NCI-H226 (cell line): ENCODE measurements around the gene LAT.
"Not testable (repeated sequence)": the region's sequence is repeated elsewhere in the genome, so short reads cannot be mapped to it uniquely, and the experiment has no call there.

Experiments used
- DNase-seq: peaks from one replicate; pipeline ENCODE4 v3.0.0-alpha.2; 2015

LAT gene, protein sequence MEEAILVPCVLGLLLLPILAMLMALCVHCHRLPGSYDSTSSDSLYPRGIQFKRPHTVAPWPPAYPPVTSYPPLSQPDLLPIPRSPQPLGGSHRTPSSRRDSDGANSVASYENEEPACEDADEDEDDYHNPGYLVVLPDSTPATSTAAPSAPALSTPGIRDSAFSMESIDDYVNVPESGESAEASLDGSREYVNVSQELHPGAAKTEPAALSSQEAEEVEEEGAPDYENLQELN

DNA sequence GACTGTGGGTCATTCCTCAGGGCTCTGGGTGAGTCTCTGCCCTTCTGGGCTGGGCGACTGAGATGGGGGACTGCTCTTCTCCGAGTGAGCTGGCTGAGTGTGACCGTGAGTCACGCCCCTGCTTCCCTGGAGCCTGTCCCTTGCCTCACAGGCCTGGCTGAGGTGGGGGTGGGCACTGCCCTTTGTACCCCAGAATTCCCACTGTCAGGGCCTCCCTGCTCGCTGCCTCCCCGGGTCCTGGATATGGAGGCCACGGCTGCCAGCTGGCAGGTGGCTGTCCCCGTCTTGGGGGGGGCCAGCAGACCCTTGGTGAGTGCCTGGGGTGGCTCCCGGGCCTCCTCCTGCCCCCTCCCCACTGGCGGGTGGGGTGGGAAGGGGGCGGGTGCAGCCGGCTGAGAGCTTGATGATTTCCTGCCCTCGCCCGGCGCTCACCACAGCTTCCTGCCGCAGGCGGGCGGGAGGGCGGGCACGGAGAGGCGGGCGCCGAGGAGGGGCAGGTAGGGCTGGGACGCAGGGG lies at the start of gene LAT:
Gene LAT (plus strand): TSS at position 434 of the 517 bp plus-strand sequence. CDS start 366 bp downstream, outside the sequence.
- no peak for DNase-seq

DNA sequence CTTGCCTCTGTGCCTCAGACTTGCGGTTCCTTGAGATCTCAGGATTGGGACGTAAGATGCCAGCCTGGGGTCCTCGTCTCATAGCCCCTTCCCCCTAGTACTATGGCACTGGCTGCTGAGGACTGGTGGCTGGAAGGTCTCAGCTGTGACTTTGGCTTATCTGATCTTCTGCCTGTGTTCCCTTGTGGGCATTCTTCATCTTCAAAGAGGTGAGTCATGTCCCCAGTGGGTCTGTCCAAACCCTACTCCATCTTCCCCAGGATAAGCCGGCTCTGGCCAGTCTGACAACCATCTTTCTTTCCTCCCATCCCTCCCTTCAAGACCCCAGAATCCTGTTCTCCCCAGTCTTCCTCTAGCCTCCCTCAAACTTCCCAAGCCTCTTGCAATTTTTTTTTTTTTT lies 49.5 kb upstream of the LAT start:
- DNase-seq: no peak

DNA sequence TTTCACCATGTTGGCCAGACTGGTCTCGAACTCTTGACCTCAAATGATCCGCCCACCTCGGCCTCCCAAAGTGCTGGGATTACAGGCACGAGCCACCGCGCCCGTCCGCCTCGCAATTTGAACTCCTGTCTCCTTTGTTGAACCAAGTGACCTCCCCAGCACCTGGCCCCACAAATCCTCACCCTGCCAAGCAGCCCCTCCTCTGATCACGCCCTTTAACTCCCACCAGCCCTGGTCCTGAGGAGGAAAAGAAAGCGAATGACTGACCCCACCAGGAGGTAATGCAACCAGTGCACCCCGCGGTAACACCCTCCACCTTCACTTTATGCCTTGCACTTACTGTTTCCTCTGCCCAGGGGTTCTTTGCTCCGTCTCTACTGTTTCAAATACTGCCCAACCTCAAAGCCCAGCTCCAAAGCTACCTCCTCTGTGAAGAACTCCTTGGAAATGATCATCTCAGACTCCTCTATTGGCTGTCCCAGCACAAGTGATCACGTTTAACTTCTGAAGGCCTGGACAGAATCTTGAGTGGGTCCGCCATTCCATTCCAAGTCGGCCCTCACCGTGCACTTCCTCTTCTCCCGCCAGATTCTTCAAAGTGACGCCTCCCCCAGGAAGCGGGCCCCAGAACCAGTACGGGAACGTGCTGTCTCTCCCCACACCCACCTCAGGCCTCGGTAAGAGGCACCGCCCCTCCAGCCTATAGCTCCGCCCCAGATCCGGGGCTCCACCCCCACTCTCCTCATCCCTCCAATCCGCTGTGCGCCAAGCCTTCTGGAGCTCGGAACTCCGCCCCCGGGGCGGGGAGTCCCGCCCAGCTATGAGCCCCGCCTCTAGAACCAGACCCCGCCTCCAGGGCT lies 48.7 kb upstream of the LAT start:
- peak; percentile 64 for DNase-seq

DNA sequence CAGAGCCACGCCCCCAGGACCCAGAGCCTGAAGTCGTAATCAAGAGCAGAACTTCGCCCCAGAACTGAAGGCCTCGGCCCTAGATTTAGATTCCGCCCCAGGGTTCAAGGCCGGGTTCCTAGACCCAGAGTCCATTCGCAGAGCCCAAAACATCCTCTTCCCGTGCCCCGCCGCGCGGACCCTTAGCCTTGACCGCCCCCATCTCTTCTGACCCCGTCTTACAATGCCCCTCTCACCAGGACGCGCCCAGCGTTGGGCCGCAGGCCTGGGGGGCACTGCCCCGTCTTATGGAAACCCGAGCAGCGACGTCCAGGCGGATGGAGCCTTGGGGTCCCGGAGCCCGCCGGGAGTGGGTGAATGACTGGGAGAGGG lies 48.1 kb upstream of the LAT start:
- DNase-seq: no peak

DNA sequence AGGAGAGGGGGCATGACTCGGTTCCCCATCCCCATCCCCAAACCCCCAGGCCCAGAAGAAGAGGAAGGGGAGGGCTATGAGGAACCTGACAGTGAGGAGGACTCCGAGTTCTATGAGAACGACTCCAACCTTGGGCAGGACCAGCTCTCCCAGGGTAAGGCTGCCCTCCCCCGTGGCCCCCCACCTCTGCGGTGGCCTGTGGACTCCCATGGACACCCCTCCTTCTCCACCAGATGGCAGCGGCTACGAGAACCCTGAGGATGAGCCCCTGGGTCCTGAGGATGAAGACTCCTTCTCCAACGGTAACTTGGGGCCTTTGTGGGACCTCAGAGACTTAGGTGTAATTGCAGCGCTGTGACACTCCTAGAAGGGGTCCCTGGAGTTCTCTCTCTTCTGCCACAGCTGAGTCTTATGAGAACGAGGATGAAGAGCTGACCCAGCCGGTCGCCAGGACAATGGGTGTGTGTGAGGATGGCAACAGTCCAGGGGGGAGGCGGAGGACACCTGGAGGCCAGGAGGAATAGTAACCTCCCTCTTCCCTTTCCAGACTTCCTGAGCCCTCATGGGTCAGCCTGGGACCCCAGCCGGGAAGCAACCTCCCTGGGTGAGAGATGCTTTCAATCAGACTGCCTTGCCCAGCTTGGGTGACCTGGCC lies 47.5 kb upstream of the LAT start:
- no peak for DNase-seq

DNA sequence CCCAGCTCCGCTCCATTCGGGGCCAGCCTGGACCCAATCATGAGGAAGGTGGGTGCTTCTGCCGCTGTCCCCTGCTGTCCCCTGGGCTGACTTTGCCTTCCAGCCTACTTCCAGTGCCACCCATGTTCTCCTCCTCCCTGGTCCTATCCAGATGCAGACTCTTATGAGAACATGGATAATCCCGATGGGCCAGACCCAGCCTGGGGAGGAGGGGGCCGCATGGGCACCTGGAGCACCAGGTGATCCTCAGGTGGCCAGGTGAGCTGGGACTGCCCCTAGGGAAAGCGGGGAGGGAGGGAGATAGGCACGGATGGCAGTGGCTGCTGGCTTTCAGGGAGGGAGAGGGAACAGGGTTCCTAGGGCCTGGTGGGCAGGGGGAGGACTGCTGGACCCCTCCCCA lies 46.1 kb upstream of the LAT start:
- DNase-seq: no peak

DNA sequence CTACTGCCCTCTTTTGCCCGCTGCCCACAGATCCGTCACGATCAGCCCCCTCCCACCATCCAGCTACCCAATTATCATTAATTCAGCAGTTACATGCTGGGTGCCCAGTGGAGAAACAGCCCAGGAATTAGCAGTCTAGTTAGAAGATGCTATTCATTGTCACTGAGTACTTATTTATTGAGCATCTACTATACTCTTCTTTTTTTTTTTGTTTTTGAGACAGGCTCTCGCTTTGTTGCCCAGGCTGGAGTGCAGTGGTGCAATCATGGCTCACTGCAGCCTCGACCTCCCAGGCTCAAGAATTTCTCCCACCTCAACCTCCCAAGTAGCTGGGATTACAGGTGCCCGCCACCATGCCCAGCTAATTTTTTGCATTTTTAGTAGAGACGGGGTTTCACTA lies 45.0 kb upstream of the LAT start:
- not testable (repeated sequence) for DNase-seq

DNA sequence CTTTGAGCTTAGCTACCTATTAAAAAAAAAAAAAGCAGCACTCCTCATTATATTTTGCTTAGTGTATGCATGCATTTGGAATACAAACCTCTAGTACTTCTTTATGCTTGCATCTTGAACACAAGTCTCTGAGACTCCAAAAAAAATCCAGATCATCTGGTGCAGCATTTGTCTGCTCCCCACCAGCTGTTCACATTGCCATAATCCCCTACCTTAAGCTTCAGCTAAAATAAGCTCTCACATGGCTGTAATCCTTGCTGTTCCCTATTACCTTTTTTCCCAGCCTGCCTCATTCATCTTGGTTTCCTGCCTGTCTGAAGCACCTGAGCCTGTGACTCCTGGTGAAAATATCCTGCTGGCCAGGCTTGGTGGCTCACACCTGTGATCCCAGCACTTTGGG lies 41.6 kb upstream of the LAT start:
- no peak for DNase-seq

DNA sequence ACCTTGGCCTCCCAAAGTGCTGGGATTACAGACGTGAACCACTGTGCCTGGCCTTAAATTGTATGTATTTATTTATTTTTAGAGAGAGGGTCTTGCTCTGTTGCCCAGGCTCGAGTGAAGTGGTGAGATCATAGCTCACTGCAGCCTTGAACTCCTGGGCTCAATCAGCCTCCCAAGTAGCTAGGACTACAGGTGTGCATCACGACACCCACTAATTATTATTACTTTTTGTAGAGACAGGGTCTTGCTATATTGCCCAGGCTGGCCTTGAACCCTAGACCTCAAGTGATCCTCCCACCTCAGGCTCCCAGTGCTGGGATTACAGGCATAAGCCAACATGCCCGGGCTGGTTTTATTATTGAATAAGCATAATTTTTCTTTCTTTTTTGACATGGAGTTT lies 38.2 kb upstream of the LAT start:
- DNase-seq: no peak

DNA sequence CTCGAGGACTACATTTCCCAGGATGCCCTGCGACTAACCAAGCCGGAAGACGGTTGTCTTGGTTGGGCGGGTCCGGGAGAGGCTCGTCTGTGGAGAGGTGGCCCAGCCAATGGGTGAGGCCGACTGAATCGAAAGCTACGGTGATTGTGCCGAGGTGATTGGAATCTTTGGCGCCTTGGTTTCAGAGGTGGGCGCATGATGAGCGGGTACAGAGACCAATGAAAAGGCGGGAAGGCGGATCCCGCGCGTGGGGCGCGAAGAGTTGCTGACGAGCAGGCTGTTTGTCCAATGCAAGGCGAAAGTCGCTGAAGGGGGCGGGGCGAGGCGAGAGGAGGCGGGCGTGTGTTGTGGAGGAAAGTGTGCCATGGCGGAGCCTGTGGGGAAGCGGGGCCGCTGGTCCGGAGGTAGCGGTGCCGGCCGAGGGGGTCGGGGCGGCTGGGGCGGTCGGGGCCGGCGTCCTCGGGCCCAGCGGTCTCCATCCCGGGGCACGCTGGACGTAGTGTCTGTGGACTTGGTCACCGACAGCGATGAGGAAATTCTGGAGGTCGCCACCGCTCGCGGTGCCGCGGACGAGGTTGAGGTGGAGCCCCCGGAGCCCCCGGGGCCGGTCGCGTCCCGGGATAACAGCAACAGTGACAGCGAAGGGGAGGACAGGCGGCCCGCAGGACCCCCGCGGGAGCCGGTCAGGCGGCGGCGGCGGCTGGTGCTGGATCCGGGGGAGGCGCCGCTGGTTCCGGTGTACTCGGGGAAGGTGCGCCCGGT lies 34.0 kb upstream of the LAT start, which contains the start of gene NFATC2IP:
Gene NFATC2IP (plus strand): TSS at position 290 of the 762 bp plus-strand sequence. CDS start 75 bp downstream, at position 365.
- peak; percentile 100 for DNase-seq

DNA sequence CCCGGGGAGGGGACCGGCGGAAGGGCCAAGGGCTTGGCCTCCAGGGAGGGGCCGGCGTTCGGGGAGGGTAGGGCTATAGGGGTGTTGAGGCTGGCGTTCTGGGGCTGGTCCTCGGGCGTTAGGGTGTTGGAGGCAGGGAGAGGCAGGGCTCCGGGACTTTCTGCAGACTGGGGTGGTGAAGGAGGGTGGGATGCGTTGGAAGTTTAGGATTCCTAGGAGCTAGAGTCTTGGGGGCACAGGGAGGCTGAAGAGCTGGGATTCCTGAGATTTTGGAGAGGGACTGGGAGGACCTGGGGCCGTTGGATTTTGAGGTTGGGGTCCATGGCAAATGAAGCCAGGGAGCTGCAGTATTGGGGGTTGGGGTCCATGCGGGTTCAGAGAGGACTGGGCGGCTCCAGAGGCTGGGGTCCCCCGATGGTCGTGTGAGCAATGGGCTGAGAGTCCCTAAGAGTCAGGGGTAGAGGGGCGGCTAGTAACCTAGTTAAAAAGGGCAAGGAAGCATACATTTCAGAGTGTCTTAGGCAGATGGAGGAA lies 33.4 kb upstream of the LAT start:
- DNase-seq: no peak

DNA sequence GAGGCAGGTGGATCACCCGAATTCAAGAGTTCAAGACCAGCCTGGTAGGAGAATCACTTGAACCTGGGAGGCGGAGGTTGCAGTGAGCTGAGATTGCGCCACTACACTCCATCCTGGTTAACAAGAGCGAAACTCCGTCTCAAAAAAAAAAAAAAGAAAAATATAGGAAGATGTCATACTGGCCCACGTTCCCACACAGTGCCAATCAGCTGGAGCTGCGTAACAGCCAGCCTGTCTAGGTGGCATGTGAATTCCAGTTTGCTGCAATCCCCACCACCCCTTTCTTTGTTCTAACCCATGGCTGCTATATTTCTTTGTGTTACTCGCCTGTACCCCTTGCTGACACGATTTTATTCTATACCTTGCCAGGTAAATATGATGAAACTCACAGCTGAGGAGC lies 26.6 kb upstream of the LAT start:
- DNase-seq: no peak

DNA sequence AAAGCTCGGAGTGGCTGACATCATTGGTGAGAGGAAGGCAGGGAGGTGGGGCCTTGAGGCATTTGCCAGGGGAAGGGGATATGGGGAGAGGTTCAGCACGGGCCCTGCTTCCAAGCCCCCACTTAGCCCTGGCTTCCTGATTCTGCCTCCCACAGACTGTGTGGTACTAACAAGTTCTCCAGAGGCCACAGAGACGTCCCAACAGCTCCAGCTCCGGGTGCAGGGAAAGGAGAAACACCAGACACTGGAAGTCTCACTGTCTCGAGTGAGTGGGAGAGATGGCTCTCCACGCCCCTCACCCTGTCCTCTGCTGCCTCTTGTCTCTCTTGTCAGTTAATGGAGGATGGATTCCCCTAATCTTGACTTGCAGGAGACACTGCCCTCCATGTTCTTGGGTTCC lies 26.0 kb upstream of the LAT start:
- no peak for DNase-seq

DNA sequence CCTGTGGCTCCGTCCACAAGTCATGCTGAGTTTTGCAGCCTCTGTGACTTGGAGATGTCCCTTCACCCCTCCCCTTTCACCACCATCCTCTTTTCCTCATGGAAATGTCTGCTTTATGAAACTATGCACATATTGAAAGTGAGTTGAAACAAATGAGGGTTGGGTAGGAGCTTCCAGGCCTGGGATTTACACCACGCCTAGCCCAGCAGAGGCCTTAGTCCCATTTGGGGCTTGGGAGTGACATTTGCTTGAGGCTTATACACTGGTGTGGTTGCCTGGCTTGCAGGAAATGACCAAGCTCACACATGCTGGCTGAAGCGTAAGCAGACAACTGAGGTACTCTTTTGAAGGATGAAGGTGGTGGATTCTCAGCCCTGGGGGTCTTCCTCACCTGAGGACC lies 20.8 kb upstream of the LAT start:
- DNase-seq: no peak

DNA sequence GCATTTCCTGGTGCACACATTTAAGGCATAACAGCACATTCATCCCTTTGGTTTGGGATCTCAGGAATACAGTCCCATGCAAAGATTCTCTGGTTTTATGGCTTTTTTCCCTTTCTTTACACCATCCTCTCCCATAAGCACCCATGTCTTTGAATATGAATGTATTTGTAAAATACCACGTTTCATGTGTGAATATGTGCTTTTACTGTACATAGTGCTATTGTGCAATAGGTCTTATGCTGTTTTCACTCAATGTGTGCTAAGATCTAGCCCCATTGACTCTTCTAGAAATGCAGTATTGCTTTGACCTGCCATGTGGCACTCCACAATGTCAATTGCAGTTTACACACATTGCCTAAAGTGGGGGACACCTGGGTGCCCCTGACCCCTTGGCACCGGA lies 20.4 kb upstream of the LAT start:
- no peak for DNase-seq

DNA sequence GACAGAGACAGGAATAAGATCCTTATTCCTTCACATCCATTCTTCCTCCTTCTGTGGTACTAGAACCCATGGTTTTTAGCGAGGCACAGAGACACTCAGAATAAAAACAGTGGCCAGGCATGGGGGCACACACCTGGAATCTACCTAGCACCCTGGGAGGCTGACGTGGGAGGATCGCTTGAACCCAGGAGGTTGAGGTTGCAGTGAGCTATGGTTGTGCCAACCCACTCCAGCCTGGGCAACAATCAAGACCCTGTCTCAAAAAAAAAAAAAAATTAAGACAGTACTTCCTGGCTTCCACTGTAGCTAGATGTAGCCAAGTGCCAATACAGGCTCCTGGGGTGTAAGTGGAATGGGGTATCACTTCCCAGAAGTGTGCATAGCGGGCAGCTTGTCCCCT lies 17.7 kb upstream of the LAT start:
- no peak for DNase-seq

DNA sequence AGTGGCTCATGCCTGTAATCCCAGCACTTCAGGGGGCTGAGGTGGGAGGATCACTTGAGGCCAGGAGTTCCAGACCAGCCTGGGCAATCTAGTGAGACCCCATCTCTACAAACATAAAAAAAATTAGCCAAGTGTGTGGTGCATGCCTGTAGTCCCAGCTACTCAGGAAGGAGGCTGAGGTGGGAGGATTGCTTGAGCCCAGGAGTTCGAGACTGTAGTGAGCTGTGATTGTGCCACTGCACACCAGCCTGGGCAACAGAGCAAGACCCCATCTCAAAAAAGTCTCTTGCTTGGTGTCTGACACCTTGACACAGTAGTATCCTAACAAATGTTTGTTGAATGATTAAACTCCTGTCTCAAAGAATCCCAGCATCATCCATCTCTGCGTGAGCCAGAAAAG lies 15.2 kb upstream of the LAT start:
- not testable (repeated sequence) for DNase-seq

DNA sequence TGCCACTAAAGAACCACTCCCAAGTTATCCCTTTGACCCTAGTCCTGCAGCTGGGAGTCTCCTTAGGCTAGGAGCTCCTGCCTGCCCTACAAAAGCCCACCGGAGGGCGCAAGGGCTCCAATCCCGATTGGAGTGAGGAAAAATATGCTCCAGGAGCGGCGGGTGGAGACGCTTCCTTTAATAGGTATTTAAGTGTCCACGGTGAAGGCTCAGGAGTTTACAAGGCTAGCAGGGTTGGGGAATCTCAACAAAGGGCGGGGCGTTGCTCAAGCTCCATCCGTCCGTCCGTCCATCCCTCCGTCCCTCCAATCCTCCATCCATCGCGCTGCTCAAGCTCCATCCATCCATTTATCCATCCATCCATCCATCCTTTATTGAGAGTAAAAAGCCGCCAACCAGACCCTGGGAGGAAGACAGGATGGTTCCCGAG lies 10.8 kb upstream of the LAT start:
- DNase-seq: peak; percentile 54

DNA sequence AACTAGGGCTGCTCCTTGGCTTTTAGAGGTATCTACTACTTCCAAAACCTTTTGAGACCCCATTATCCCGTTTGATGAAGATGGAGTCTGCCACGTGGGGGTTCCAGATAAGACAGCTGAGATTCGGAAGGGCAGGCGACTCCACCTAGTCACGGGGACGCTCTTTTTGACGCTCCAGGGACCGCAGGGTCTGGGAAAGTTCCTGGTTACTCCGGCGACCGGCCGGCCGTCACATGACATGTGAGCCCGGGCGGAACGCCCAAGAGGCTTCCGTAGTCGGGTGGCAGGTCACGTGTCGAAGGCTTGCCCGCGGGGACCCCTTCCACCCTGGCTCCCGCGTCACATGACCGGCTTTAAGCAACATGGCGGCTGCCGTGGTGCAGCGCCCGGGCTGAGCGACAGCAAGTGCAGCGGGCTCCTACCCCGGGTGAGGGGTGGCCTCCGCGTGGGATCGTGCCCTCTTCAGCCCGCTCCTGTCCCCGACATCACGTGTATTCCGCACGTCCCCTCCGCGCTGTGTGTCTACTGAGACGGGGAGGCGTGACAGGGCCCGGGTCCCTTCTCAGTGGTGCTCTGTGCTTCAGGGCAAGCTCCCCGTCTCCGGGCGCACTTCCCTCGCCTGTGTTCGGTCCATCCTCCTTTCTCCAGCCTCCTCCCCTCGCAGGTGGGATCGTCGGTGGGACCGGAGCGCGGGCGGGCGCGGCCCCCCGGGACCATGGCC lies 10.3 kb upstream of the LAT start, which contains the start of gene SPNS1:
Gene SPNS1 (plus strand): TSS at position 342 of the 721 bp plus-strand sequence. CDS start 374 bp downstream, at position 716.
- peak; percentile 97 for DNase-seq

DNA sequence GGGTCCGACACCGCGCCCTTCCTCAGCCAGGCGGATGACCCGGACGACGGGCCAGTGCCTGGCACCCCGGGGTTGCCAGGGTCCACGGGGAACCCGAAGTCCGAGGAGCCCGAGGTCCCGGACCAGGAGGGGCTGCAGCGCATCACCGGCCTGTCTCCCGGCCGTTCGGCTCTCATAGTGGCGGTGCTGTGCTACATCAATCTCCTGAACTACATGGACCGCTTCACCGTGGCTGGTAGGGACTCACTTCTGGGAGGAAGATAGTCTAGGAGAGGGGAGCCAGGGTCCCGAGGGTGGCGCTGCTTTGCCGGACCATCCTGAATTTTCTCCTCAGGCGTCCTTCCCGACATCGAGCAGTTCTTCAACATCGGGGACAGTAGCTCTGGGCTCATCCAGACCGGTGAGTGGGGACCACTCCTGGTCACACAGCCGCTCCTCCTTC lies 9.7 kb upstream of the LAT start:
- no peak for DNase-seq
